Subcutaneous adipose tissue (tissue), 4 donors: ENCODE measurements around the gene CHID1. TPM values are rescaled to one million over a fixed set of nuclear protein-coding genes. Genes with fewer than 3 reads are reported as not detected.

Experiments
- total RNA-seq, 4 donors: library from RNA; depleted of rRNA; stranded (reverse); fragments of >200 nt; gene quantifications; one replicate each; pipeline ENCODE4 v1.1.0, GENCODE V29; 2016
- TF ChIP-seq, protein P1 (sequence below): fragments of 450-650 bp; IDR thresholded peaks from one replicate; pipeline ENCODE4 v1.5.1; 2016; ENCODE audit warnings: low read depth, mild to moderate bottlenecking, control low read depth, antibody characterized with exemption, moderate library complexity

The CHID1 gene
- total RNA-seq, 4 donors from 2014 or later: 28.4 to 107 (median 76.0) TPM

DNA sequence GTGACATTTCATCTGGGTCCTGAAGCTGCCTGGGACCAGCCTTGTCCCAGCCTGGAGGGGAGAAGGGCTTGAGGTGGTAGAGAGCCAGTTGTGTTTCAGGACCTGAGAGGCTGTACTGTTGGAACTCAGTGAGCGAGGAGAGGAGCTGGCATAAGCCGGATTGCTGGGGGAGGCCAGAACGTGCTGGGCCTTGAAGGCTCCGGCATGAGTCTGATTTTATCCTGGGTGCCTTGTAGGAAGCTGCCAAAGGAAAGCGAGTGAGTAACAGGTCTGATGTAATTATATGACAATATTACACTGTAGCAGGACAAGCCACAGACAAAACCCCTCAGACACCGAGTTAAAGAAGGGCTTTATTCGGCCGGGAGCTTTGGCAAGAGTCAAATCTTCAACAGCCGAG lies 32.2 kb upstream of the CHID1 start:
- TF ChIP-seq, protein P1, sequence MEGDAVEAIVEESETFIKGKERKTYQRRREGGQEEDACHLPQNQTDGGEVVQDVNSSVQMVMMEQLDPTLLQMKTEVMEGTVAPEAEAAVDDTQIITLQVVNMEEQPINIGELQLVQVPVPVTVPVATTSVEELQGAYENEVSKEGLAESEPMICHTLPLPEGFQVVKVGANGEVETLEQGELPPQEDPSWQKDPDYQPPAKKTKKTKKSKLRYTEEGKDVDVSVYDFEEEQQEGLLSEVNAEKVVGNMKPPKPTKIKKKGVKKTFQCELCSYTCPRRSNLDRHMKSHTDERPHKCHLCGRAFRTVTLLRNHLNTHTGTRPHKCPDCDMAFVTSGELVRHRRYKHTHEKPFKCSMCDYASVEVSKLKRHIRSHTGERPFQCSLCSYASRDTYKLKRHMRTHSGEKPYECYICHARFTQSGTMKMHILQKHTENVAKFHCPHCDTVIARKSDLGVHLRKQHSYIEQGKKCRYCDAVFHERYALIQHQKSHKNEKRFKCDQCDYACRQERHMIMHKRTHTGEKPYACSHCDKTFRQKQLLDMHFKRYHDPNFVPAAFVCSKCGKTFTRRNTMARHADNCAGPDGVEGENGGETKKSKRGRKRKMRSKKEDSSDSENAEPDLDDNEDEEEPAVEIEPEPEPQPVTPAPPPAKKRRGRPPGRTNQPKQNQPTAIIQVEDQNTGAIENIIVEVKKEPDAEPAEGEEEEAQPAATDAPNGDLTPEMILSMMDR: no peak

DNA sequence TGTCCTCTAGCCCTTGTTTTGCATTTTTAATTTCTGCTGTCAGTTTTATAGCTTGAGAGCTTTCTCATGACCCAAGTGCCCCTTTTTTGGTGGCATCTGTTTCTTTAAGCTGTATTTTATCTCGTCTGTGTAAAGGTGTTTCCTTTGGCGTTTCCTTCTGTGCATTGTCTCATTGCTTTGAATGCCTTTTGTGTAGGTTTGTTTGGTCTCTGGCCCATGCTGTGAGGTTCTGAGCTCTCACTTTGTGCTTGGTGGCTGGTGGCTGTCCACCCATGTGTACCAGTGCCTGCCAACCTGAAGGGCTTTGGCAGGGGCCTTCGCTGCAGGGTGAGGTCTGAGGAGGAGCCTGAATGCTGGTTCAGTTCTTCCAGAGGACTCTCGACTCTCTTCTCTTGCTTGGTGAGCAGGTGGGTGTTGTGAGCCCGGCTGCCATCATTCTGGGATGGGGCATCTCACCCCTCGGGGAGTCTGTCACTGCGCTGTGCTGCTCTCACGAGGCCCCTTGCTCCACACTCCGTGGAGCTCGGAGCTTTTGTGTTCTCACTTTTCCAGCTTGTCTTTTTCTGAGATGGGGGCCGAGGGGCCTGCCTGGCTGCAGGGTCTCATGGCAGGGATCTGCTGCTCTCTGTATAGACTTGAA lies 30.0 kb upstream of the CHID1 start:
- TF ChIP-seq, protein P1: no peak

DNA sequence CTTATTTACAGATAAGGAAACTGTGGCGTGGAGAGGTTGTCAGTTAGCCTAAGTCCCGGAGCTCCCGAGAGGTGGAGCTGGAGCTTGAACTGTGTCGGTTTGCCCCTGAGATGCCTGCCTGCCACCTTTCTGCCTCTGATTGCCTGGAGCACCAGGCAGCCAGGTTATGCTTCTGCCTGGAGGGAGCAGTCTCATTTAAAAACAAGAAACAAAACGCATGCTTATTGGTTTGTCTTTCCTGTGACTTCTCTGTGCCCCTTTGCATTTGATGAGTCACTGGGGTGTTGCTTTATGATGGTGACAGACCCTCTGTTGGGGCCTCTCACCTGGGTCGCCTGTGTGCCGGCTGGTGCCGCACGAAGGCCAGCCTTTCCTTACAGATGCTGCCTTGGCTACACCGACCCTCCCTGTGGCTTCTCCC lies 27.2 kb upstream of the CHID1 start:
- TF ChIP-seq, protein P1: no peak

DNA sequence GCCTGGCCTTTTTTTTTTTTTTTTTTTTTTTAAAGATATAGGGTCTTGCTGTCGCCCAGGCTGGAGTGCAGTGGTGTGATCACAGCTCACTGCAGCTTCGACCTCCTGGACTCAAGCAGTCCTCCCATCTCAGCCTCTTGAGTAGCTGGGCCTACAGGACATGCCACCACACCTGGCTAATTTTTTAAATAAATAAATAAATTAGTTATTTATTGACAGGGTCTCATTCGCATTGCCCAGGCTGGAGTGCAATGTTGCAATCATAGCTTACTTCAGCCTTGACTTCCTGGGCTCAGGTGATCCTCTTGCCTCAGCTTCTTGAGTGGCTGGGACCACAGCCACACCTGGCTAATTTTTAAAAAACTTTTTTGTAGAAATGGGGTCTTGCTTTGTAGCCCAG lies 25.6 kb upstream of the CHID1 start:
- TF ChIP-seq, protein P1: no peak

DNA sequence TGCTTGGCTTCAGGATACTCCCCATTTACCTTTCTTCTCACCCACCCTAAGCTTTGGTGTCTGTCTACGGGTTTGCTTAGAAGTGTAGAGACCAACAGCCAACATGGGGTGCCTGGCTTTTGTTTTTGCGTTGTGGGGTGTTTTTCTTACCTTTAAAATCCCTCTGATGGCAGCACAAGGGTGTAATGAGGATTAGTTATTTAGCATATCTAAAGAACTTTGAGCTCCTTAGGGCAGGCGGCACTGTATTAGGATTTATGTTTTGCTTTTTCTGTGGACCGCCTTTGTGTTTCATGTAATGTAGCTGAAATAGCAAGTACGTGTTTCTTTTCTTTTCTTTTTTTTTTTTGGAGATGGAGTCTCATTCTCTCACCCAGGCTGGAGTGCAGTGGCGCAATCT lies 23.9 kb upstream of the CHID1 start:
- TF ChIP-seq, protein P1: no peak

DNA sequence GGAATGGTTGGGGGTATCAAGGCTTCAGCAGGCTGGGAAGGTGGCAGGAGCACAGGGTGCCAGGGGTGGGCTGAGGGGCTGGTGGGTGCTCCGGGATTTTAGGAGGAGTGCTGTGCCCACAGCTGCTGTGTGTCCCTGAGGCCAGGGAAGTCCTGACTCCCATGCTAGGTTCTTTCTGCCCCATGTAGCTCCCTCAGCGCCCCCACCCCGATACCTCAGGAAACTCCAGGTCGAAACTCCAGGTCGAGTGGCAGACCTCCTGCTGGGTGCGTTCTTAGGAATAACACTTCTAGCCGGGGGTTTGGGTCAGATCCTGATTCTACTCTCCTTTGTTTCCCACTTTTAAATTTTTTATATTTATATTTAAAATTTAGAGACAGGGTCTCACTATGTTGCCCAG lies 23.3 kb upstream of the CHID1 start:
- TF ChIP-seq, protein P1: no peak

DNA sequence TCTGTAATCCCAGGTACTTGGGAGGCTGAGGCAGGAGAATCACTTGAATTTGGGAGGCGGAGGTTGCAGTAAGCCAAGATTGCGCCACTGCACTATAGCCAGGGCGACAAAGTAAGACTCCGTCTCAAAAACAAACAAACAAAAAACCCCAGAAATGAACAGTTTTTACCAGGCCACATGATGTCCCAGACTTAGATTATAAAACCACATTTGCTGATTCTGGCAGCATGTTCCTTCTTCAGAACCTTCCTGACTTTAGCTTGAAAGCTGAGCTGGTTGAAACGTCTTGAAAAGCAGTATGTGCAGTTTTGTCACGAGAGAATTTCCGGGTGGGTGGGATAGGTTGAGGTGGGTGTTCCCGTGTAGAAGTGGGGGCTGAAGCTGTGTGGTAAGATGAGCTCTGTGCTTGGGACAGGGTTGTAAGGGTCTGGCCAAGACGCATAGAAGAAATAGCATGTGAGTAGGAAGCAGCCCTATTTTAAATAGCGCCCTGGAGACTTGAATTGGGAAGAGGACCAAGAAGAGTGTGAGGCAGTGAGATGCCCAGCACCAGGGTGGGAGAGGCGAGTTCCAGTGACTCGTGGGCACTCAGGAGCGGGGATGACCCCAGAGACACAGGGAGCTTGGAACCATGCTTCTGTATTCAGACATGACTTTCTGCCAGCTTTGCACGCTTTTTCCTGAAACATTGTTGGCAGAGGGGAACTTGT lies 22.7 kb upstream of the CHID1 start:
- TF ChIP-seq, protein P1: no peak
